ENCODE measurements around the gene ZNRD2. TPM values are rescaled to one million over a fixed set of nuclear protein-coding genes. Genes with fewer than 3 reads are reported as not detected.

Gene ZNRD2
- total RNA-seq, 1 experiment from 2014 or later, result 66.8 TPM

- no peak for TF ChIP-seq MAX (IDR thresholded peaks at IDR 0.05)
Observed at GRCh38 chr11:65617136-65617850, 47.0 kb downstream of the ZNRD2 start (continued).

- no peaks in the 10 kb centered on the region for H4K20me1 ChIP-seq (ENCODE audit: insufficient read depth)
- peaks cover 6 to 17% of the 10 kb centered on the region in 2 experiments for H3K4me1 ChIP-seq (ENCODE audit: control insufficient read depth in 1 of 2, insufficient read depth in 2 of 2, low read length in 2 of 2)
- no TSS peak for BruUV-seq (replicated peaks)
- H3K79me2 ChIP-seq (ENCODE audit: insufficient read depth, low read length), result peaks cover 47% of the 10 kb centered on the region
- POLR2A ChIA-PET, result no interaction called here
- H3K36me3 ChIP-seq (ENCODE audit: control insufficient read depth in 1 of 2, insufficient read depth in 2 of 2, low read length in 2 of 2), result peaks cover 19 to 24% of the 10 kb centered on the region in 2 experiments; a peak in 3 of 4 replicates
- CTCF ChIA-PET, result no interaction called here
- DNase-seq (ENCODE audit: low read depth, low spot score) (no peak), ATAC-seq (no peak)
- H3K4me2 ChIP-seq (ENCODE audit: low read length), result no peak overlapping the region
- H3K9me2 ChIP-seq (ENCODE audit: insufficient read depth), result no peaks in the 10 kb centered on the region
- H3K4me3 ChIP-seq (replicated peaks in 1 of 2; ENCODE audit: low read depth in 1 of 2, low read length in 2 of 2), result no peak overlapping the region
- H3K27me3 ChIP-seq (ENCODE audit: insufficient read depth, low read length), result no peaks in the 10 kb centered on the region
- H3K9ac ChIP-seq (ENCODE audit: low read length), result no peak overlapping the region
- no peaks in the 10 kb centered on the region for H3K9me3 ChIP-seq (ENCODE audit: control insufficient read depth in 1 of 2, insufficient read depth in 1 of 2, low read depth in 1 of 2, low read length in 2 of 2)
- H3K27ac ChIP-seq (ENCODE audit: low read depth, low read length), result no peak overlapping the region
- TF ChIP-seq CBX3 (IDR thresholded peaks at IDR 0.05; ENCODE audit: low read depth) (no peak), ZFX (IDR thresholded peaks at IDR 0.05) (no peak), SIN3A (IDR thresholded peaks at IDR 0.05; ENCODE audit: low read depth) (no peak), ZBTB33 (IDR thresholded peaks at IDR 0.05; ENCODE audit: extremely low read depth, insufficient replicate concordance, low read length) (no peak)
- no peak overlapping the region for H2AFZ ChIP-seq (ENCODE audit: low read depth, low read length, poor library complexity, severe bottlenecking)
- intact Hi-C loops (cut with micrococcal nuclease), result no loop called here
- RAD21 ChIA-PET (ENCODE audit: low non-redundant PET in 1 of 2, low total read pairs in 2 of 2, uncharacterized antibody in 2 of 2, unreplicated experiment in 2 of 2), result no interaction called here
Observed at GRCh38 chr11:65617990-65618751, 47.9 kb downstream of the ZNRD2 start.
